SH-SY5Y (cell line): Measurements from ENCODE around the gene SLC12A7.

Experiments used
- GATA2 ChIP-seq: IDR thresholded peaks from 2 replicates; pipeline ENCODE4 v1.6.1; 2011; ENCODE audit warnings: mild to moderate bottlenecking, low read depth, low read length
- GATA3 ChIP-seq: IDR thresholded peaks from 2 replicates; pipeline ENCODE4 v1.6.1; 2011; ENCODE audit warnings: low read depth, mild to moderate bottlenecking, low read length, moderate library complexity

The SLC12A7 gene

GRCh38 chr5:1028481-1029281 is 83.2 kb downstream of the SLC12A7 start:
- no peak for TF ChIP-seq GATA3

DNA sequence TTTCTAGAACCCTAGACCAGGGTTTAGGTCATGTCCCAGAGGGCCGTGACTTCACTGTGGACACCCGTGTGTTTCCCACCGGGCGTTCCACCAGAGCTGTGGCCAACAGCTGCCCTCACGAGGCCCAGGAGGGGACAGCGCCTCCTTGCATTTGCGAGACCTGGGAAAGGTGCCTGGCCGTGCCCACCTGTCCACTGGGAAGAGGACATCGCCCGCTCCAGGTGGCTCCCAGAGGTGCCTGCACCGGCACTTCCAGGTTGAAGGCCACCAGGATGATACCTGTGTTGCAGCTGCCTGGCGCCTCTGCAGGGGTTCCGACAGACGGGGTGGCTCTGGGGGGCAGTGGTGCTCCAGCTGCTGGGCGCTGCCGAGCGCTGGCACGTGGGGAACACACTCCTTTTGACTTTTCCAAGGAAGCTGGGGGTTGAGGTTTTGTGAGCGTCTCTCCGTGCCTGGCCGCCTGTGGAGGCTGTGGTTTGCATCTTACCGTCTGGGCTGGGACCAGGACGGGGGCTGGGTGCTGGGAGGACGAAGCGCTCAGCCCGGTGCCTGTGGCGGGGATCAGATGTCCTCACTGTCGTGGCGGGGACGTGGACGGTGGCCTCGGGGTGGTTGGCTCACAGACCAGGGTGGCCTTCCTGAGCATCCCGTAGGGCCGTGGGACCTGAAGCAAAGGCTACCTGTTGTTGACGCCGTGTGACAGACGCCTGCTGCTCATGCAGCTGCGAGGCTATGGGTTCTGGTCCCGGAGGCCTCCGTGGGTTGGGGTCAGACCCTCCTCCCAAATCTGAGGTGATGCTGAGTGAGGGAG is 84.0 kb downstream of the SLC12A7 start:
- TF ChIP-seq GATA2 (no peak), GATA3 (no peak)

DNA sequence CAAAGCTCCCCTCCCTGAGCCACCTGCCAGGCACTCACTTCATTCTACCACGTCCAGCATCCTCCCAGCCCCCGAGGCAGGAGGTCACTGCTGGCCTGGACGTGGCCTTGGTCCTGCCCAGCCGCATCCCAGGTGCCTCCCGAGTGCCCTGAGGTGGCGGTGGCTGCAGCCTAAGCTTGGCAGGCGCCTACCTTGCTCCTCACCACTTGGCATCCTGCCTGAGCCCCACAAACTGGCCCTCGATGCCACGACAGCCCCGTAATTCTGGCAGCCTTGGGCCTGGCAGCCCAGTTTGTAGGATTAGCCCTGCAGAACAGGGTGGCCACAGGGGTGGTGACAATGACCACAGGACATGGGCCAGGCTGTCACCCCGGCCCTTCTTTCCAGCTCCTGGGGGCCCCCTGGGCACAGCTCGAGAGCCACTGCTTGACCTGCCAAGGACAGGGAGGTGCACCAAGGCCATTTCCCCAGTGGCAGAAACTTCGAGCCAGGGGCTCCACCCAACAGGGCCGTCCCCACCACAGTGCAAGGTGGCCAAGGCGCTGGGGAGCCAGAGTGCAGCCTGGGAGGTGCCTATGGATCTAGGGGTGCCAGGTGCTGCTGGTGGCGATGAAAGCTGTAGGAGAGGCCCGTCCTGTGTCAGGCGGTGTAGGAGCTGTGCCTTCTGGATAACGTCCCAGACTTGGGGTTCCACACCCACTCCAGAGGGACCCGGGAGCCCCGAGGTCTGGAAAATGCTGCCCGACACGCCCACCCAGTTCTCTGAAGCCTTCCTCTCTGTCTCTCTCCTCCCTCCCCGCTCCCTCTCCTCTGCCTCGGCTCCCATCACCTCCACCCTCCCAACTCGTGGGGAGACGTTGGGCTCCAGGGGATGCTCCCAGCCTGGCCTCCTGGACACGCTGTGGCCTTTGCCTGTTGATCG is 84.9 kb downstream of the SLC12A7 start:
- TF ChIP-seq GATA3 (no peak), GATA2 (no peak)

DNA sequence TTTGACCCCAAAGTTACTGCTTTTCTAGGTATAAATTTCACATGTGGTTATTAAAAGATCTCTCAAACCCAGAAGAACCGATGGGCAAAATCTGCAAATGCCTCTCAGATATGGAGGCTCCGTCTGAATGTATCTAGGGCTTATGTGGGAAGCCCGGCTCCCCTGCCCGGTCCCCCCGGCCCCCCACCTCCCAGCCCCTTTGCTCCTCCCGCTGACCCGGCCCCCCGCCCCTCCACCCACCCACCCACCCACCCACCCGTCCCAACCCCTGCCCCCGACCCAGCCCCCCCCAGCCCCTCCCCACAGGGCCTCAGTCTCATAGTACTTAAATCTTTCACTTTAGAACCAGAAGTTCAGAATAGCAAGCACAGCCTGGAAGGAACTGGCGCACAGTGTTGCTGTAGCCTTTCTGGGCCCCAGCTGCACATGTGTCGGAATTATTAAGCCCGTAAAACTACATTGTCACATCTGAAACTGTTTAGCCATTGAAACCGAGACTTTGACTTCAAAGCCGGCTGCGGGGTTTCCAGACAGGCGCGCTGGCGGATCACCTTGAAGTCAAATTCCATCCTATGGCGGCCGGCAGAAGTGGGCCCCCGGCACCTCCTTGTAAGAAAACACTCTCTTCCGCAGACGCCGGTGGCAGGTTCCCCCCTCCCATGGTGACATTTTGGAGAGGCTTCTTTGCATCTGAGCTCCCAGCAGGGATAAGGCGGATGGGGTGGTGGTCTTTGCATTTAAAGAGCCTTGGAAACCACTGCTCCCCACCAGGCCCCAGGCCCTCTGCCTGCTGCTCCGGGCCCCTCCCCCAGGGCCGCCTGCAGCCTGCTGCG is 90.5 kb downstream of the SLC12A7 start:
- no peak for TF ChIP-seq GATA2

DNA sequence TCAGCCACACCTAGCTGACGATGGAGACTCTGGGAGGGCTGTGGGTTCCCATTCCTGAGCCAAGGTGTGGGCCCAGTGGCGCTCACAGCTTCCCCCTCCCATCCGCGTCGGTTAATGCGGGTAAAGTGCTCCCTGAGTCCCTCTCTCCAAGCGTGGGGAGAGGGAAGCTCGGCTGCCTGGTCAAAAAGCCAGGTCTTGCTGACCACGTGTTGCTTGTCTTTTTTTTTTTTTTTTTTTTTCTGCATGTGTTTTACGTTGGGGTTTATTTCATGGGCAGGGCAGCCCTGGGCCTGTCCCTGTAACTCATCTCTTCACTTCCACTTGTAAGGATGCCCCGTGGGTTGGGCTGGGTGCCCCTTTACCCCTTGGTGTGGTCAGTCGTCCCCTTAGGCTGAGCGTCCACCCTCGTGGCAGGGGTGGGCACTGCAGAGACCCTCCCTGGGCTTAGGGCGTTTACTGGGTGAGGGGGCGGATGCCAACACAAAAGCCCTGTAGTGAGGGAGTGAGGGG is 91.4 kb downstream of the SLC12A7 start:
- no peak for TF ChIP-seq GATA2
- no peak for TF ChIP-seq GATA3

DNA sequence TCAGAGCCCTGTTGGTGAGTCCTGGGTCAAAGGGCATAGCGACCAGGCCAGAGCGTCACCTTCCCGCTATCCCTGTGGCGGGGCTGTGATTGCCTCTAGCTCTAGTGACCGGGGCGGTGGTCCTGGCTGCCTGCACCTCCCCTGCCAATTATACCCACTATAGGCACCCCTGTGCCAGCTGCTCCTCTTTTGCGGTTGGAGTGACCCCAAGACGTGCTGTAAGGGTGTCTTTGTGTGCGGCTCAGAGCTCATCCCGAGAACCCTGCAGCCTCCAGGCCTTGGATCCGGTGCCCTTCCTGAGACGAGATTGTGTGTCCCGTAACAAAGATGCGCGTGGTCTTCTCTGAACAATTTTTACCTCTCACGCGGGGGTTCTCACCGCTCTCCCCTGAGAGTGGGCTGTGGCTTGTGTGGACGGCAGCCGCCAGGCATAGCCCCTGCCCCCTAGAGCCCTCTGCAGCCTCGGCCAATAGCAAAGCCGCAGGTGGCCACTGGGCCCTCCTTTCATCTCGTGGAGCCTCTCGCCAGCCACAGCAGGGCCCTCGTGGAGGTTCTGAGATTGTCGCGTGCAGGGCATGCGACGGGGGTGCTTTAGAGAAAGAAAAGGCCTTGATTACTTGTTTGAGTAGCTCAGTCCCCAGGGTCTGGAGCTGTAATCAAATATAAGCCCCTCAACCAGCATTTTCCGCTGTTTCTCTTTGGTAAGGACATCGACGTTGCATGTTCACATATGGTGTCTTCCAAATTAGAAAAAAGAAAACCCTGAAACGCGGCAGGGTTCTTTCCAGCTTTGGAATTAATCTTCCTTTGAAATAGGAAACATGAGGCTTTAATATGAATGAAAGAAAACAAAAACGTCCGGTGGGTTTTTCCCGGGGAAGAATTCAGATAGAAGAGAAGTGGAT is 92.6 kb downstream of the SLC12A7 start:
- TF ChIP-seq GATA2: no peak

- no peak for TF ChIP-seq GATA3
- no peak for TF ChIP-seq GATA2
Measured at GRCh38 chr5:1018596-1018995, 93.3 kb downstream of the SLC12A7 start.

DNA sequence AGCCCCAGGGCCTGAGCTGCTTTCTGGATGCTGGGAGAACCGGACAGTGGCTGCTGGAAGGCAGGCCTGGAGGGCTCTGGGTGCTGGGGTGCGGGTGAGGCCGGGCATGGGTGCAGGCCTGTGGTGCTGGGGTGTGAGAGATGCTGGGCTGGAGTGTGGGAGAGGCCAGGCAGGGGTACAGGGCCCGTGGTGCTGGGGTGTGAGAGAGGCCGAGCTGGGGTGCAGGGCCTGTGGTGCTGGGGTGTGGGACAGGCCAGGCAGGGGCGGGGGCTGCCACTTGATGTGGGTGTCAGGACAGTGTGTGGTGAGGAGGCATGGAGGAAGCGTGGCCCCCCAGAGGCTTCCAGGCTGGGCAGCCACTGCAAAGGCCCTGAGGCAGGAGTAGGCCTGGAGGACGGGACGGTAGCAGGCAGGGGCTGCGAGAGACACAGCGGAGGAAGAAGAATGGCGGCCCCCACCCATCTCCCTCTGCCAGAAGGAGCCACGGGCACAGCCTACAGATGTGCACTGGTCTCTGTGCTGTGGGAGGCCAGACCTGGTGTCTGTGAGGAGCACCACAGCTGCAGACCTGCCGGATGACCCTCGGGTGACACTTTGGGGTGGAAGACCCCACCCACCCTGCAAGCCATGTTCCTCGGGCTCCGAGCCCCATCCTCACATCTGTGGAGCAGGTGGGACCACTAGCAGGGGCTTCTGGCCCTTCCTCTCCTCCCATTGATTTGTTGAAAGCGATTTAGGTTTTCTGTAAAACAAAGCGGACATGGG is 94.0 kb downstream of the SLC12A7 start:
- TF ChIP-seq GATA2 (no peak), GATA3 (no peak)

GRCh38 chr5:1017056-1017455 is 94.8 kb downstream of the SLC12A7 start:
- TF ChIP-seq GATA3: no peak
- no peak for TF ChIP-seq GATA2

DNA sequence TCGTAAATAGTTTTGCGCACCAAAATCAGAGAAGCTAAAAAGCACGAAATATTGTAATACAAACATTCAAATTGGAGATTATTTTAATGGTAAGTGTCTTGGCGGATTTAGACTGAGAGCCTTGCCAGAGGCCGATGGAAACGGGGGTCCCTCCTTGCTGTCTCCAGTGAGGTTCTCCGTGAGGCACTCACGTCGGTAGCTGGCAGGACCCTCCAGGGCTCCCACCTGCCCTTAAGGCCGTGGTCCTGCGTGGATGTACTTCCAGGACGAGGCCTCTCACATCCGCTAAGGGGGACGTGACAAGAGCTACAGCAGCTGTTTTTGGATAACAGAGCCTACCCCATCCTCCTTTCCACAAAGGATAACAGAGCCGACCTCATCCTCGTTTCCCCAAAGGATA is 95.4 kb downstream of the SLC12A7 start:
- TF ChIP-seq GATA3 (no peak), GATA2 (no peak)

DNA sequence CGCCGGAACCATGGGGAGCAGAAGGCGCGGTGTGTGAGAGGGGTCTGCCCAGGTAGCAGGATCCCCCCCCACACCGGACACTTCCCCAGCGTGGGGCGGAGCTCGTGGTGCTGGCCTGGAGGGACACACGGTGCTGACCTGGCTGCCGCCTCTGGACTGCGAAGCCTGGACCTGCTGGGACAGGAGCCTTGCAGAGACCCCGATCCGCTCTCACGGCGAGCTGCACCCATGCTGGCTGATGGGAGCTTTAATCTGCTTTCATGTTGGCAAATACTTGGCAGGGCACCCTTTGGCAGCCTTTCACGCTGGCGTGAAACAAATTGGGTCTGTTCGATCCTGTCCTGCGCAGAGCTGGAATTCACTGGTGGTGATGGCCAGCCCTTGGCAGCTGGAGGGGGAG is 95.8 kb downstream of the SLC12A7 start:
- TF ChIP-seq GATA2: no peak

DNA sequence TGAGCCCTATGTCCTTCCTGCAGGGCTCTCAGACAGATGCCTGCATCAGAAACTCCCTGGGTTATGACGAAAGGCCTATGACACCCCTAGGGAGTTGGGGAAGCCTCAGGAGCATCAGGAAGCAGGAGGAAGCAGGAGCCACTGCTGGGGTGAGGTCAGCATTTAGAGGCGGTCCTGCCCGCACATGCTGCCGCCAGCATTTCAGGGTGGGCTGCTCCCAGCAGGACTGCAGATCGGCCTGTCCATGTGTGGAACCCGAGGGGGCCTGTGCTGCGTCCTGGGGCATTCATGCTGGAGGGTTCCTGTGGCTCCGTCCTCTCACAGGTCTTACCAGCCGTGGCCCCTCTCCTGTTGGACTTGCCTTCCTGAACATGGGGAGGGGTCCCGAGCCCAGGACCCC is 96.4 kb downstream of the SLC12A7 start:
- TF ChIP-seq GATA2: no peak
- TF ChIP-seq GATA3: no peak
